ENCODE measurements around the gene ZBTB24.

DNA sequence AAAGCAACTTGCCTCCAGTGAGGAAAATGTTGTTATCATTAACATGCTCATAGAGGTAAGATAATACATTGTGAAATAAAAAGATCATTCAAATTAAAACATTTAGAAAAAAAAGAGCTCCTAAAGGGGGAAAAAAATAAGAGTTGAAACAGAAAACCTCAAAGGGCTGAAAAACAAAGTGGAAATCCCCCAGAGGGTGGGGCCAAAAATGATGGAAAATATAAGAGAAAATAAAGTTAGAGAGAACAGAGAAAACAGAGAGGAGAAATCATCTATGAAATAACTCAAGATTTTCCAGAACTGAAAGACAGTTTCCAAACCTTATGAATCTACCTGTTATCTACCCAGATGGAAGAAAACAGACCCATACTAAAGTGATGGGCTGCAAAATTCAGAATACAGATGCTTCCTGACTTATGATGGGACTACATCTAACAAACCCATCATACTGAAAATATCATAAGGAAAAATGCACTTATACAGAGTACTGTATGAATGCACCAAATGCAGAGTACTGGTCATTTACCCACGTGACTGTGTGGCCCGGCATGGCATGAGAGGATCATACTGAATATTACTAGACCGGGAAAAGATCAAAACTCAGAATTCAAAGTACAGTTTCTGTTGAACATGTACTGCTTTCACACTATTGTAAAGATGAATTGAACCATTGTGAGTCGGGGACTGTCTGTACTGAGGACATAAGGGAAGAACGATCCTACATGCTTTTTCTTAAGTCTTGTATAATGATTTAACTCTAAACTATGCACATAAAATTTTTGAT is 4.0 kb downstream of the ZBTB24 start:
- TF ChIP-seq, protein P1, sequence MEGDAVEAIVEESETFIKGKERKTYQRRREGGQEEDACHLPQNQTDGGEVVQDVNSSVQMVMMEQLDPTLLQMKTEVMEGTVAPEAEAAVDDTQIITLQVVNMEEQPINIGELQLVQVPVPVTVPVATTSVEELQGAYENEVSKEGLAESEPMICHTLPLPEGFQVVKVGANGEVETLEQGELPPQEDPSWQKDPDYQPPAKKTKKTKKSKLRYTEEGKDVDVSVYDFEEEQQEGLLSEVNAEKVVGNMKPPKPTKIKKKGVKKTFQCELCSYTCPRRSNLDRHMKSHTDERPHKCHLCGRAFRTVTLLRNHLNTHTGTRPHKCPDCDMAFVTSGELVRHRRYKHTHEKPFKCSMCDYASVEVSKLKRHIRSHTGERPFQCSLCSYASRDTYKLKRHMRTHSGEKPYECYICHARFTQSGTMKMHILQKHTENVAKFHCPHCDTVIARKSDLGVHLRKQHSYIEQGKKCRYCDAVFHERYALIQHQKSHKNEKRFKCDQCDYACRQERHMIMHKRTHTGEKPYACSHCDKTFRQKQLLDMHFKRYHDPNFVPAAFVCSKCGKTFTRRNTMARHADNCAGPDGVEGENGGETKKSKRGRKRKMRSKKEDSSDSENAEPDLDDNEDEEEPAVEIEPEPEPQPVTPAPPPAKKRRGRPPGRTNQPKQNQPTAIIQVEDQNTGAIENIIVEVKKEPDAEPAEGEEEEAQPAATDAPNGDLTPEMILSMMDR (IDR thresholded peaks at IDR 0.05) = no peak
- TF ChIP-seq POLR2A (IDR thresholded peaks at IDR 0.05) = no peak

Measured in uterus (tissue), 2 donors.